ENCODE data around the gene DPH2.

The DPH2 gene

DNA sequence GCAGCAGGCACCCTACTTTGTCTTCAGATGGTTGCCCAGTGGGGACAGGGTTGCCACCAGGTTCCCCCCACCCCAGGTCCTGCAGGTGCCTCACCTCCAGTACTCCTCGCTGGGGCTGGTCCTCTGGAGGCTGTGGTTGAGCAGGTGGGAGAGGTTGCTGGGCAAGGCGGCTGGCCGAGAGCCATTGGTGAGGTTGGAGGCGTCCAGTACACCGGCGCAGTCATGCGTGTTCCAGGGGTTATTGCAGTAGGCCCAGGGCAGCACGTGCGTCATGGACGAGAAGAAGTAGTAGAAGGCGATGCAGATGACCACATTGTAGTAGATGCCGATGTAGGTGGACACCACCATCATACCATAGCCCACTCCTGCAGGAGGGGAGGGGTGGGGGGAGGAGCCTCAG, 38.4 kb downstream of the DPH2 start:
- no peak for DNase-seq

GRCh38 chr1:44010935-44011471, 41.2 kb downstream of the DPH2 start:
- DNase-seq: no peak

GRCh38 chr1:44012404-44012803, 42.6 kb downstream of the DPH2 start:
- no peak for DNase-seq

DNA sequence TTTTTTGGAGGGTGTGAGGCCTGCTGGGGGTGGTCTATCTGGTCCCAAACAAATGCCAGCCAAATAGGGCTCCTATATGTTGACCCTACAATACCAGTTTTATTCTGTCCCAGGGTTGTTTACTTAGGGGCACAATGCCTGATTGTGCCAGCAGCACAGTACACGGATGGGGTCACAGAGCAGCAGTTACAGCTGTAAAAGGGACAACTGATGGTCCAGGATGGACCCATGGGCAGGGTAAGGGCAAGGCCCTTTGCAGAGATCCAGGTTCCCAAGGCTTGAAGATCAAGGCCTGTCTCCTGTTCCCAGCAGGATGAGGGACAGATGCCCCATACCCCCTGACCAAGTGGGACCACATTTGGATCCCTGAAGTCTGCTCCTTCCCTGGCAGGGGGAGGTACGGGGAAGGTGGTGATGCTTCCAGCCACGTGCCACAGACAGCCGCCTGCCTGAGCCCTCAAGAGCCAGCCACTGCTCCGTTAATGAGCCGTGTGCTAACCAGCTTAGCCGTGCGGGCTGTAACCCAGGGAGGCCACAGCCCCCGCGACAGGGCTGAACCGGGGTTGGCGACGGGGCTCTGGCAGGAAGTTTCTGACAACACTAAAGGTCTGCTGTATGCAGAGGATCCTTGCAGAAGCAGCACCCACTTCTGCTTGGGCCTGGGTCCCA, 43.3 kb downstream of the DPH2 start:
- DNase-seq: no peak

DNA sequence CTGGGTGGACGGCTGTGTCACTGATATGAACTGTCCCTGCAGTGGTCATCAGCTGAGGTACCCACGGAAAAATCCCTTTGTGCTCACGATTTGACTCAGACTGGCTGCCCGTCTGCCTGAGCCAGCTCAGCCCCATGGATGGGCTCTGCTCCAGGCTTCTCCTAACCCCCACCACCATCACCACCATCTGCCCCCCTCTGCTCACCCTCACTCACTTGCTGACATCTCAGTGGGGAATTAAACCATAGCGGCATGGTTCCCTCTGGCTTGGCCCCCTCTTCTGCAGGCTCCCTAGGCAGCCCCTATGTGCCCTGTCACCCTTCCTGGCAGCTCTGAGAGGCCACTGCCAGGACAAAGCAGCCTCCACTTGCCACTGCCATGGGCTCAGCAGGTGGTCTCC, 44.1 kb downstream of the DPH2 start:
- no peak for DNase-seq

DNA sequence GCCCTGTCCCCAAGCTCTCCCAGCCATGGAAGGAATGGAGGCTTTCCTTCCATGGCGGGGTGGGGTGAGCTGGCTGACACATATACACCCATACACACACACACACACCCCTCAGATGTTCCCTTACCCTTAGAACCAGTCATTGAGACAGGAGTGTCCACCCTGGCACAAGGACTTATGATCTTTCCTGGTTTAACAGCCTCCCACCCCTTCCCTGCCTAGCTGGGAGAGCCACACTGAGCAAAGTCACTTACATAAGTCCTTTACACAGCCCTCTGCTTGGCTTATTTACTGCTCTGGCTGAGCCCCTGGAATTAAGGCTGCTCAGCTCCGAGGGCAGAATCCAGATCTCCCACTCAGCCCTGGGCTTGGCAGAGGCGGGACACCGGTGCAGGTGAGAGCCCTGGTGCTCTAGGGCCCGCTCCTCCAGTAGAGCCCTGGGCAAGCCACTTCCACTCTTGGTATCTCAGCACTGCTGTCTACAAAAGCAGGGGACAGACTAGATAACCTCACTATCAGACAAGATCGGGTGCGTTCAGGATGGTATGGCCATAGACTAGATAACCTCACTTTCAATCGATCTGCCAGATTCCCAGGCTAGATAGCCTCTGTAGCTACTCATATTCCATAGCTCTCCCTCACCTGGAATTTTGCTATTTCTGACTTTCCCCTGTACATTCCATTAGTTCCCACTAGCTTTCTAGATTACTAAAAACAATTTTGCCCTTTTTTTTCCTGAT, 44.7 kb downstream of the DPH2 start:
- DNase-seq: no peak

GRCh38 chr1:44015206-44015605, 45.4 kb downstream of the DPH2 start:
- DNase-seq: no peak

GRCh38 chr1:44016041-44016889, 46.5 kb downstream of the DPH2 start:
- no peak for DNase-seq

DNA sequence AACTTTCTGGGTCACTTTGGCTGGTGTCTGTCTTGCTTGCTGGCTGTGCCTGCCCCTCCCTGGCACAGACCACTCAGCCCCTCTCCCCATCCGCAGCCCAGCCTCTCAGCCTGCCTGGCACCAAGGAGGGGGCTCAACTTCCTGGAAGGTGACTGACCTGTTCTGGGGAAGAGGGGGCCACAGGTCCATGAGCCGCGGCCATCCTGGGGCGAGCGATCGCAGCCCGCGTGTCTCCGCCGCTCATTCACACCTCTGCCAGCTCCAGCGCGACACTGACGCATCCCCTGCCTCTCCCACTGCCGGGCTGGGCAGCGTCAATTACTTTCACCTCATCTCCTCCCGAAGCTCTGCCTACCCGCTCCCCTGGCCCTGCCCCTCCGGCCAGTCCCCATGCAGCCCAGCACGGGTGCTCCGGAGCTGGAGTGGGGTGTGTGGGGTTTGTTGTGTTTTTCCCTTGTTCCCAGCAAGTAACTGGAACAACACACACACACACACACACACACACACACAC, 47.1 kb downstream of the DPH2 start:
- no peak for DNase-seq

GRCh38 chr1:44019466-44019948, 49.7 kb downstream of the DPH2 start:
- DNase-seq: no peak

DNA sequence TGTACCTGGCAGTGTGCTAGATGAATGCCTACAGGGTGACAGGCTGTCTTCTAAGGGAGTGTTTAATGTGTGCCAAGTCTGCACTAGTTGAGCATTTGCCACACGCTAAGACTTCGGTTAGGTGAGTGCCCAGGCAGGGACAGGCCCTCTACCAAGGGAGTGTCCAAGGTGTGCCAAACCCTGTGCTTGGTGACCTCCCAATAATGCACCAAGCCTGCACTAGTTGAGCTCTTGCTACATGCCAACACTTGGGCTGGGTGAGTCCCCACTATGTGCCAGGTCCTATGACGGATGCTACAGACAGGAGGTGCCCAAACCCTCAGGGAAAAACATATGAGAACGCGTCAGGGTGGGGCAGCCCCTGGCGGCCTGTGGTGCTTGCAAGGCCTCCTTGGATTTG, 50.7 kb downstream of the DPH2 start:
- no peak for DNase-seq

- DNase-seq: no peak
Measured at GRCh38 chr1:44021156-44021555, 51.3 kb downstream of the DPH2 start.

DNA sequence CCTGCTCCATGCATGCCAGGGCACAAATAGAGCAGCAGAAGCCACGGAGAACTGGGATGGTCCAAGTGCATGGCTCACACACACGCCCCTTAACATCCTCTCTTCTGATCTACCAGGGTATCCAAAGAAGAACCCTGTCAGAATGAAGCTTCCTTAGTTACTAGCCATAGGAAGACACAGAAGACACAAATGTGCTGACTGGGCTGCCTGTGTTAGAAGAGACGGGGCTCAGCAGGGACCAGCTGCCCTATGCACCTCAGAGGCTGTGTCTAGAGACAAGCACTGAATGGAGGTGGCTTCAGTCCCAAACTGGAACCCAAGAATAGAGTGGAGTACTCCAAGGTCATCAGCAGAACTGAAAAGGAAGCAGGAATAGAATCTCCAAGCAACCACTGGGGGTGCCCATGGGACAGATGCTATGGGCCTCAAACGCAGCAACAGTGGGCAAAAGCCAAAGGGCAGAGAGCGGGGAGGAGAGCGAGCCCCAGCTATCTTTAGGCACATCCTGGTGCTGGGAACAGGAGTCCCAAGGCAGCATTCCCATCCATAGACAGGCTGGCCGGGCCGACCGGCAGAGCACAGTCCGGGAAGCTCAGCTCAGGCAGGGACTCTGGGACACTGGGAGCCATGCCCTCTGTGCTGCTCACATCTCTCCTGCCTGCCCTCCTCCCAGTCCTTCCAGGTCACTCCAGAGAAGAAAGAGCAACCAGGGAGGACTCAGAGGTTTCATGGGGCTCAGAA, 51.9 kb downstream of the DPH2 start:
- no peak for DNase-seq

All from activated CD4-positive, alpha-beta T cell treated with anti-CD3 and anti-CD28 coated beads, Interleukin-2, amount 50 U/mL, for 1 hour (primary cell).